ENCODE data around the gene NECAP2.
"Not testable (repeated sequence)": the region's sequence is repeated elsewhere in the genome, so short reads cannot be mapped to it uniquely, and the experiment has no call there.

The NECAP2 gene

DNA sequence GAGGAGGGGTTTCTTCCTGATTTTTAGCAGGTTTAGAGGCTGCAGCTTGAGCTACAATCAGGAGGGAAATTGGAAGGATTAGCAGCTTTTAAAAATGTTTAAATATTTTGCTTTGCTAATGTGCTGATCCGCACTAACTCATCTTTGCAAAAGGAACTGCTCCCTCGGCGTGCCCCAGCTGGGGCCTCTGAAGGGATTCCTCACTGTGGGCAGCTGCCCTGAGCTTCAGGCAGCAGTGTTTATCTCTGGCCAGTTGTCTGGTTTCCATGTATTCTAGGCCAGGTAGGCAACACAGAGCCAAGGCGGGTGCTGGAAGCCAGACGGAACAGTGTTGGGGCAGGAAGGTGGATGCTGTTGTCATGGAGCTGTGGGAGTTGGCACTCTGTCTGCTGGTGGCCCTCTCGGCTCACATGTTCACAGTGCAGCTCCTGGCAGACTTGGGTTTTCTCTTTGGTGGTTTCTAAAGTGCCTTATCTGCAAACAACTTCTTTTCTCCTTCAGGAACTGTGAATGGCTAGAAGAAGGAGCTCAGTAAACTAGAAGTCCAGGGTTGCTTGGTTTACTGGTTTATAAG lies 18.9 kb downstream of the NECAP2 start:
- no peak for DNase-seq (ENCODE audit: low read depth in 2 of 2)

GRCh38 chr1:16461681-16462080 lies 21.2 kb downstream of the NECAP2 start:
- DNase-seq (ENCODE audit: low read depth in 2 of 2), result no peak

DNA sequence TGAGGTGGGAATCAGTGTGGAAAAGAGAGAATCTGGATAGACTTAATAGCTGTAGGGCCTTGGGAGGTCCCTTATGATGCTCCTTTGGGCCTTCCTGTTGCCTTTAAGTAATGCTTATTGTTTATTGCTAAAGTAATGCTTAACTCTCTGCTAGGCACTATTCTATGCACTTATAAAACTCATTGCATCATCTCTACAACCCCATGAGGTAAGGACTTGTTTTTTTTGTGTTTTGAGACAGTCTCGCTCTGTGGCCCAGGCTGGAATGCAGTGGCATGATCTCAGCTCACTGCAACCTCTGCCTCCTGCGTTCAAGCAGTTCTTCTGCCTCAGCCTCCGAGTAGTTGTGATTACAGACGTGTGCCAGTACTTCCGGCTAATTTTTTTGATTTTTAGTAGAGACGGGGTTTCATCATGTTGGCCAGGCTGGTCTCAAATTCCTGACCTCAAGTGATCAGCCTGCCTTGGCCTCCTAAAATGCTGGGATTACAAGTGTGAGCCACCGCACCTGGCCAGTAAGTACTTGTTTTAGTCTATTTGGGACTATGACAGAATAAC lies 22.3 kb downstream of the NECAP2 start:
- DNase-seq (ENCODE audit: low read depth in 2 of 2), result no peak

GRCh38 chr1:16464917-16465625 lies 24.5 kb downstream of the NECAP2 start:
- no peak for DNase-seq (ENCODE audit: low read depth in 2 of 2)

- no peak for DNase-seq (ENCODE audit: low read depth in 2 of 2)
These were observed 28.0 kb downstream of the NECAP2 start for GRCh38 chr1:16468558-16468957.

- no peak for DNase-seq (ENCODE audit: low read depth in 2 of 2)
These were observed 33.8 kb downstream of the NECAP2 start for GRCh38 chr1:16474166-16474800.

- DNase-seq (ENCODE audit: low read depth in 2 of 2), result not testable (repeated sequence)
These were observed 34.4 kb downstream of the NECAP2 start for GRCh38 chr1:16474891-16475290.

GRCh38 chr1:16475771-16476770 lies 35.5 kb downstream of the NECAP2 start:
- DNase-seq (ENCODE audit: low read depth in 2 of 2), result not testable (repeated sequence)

- no peak for DNase-seq (ENCODE audit: low read depth in 2 of 2)
These were observed 37.6 kb downstream of the NECAP2 start for GRCh38 chr1:16478091-16478490.

GRCh38 chr1:16483146-16483545 lies 42.6 kb downstream of the NECAP2 start:
- not testable (repeated sequence) for DNase-seq (ENCODE audit: low read depth in 2 of 2)

DNA sequence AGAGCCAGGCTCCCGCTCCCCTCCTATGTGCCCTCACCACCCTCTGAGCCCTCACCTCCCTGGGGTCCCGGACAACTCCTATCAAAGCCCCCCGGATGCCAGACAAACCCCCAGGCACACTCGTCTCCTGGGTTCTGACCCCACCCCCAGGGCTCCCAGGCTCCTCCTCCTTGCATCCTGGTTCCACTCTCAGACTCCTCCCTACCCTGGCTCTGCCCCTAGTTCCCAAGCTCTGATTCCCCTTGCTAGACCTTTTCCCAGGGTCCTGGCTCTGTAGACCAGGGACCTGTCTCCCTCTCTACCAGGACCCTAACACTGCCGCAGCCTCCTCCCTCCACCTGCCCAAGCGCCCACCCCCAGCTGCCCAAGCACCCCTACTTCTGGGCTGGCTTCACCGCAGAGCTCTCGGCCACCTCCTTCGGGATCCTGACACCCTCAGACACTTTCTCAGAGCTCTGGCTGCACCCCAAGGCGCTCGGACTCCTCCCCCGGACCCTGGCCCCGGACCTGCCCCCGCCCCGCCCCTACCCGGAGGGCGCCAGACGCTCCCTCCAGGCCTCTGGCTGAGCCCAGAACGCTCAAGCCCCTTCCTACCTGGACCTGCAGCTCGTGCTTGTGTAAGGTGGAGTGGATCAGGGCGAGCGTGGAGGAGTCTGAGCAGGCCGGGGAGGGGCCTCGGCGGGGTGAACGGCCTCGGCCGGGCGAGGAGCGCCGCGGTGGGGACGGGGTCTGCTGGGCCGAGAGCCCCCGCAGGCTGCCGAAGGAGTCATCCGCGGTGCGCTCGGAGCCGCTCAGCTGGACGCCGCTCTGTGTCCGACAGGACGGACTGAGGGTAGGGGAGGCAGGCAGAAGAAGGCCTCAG lies 43.3 kb downstream of the NECAP2 start:
- DNase-seq (ENCODE audit: low read depth in 2 of 2), result not testable (repeated sequence)

- DNase-seq (ENCODE audit: low read depth in 2 of 2), result no peak
These were observed 43.9 kb downstream of the NECAP2 start for GRCh38 chr1:16484501-16484835.

- no peak for DNase-seq (ENCODE audit: low read depth in 2 of 2)
These were observed 44.4 kb downstream of the NECAP2 start for GRCh38 chr1:16484931-16485330.

DNA sequence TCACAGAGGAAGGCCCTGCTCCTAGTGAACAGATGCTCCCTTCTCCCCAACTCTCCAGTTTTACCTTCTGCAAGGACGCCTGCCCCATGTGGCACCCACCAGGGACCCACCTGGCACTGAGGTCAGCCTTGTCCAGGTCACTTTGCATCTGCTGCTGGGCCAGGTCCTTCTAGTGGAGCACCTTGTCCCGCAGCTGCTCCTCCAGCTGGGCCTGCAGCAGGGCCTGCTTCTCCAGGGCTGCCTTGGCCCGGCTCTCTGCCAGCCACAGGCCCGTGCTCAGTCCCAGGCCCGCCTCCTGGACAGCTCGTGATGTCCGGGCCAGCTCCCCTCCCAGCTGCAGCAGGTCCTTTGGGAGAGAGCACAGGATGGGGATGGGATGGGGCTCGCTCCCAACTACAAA lies 45.8 kb downstream of the NECAP2 start:
- DNase-seq (ENCODE audit: low read depth in 2 of 2), result not testable (repeated sequence)

GRCh38 chr1:16487011-16487410 lies 46.5 kb downstream of the NECAP2 start:
- DNase-seq (ENCODE audit: low read depth in 2 of 2), result not testable (repeated sequence)

DNA sequence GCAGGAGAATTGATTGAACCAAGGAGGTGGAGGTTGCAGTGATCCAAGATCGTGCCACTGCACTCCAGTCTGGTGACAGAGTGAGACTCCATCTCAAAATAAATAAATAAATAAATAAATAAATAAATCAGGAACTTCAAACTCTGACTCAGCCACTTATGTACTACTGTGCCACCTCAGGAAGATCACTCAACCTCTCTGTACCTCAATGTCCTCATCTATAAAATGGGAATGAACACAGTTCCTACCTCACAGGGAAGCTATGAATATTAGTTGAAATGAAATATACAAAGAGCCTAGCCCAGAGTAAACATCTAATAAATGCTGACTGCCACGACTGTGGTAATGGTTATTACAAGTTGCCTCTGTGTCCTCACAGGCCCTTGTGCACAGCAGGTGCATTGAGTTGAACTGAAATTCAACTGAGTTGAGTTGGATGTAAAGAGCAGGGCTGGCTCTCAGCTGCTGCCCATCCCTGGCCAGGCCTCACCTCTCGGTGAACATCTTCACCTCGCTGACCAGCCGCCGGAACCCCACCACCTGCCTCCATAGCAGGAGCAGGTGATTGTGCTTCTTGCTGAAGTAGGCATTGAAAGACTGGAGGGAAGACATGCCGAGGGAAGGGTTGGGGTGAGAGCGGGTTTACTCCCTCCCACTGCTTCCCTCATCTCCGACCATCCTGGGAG lies 48.8 kb downstream of the NECAP2 start:
- DNase-seq (ENCODE audit: low read depth in 2 of 2), result not testable (repeated sequence)

DNA sequence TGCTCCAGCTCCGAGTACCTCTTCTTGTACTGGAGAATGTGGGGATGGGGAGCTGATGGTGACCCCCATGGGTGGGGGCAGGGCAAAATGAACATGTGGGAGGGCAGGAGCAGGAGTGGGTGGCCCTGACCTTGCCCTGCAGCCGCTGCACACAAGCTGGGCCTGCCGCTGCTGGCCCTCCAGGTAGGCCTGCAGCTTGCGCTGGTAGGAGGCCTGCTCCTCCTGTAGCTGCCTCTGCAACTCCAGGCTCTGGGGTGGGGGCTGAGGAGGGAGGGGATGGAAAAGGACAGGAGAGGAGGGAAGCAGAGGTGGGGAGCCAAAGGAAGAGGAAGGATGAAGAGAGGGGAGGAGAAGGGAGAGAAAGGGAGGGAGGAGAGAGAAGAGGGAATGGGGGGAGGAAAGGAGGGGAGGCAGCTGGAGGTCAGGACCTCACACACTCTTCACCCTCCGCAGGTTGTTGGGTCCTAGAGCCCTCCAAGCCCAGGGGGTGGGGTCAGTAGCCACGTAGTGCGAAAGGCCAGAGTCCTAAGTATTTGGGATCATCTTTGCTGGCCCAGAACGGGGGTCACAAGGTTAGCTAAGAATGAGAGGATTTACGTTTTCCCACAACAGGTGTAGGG lies 50.6 kb downstream of the NECAP2 start:
- no peak for DNase-seq (ENCODE audit: low read depth in 2 of 2)

DNA sequence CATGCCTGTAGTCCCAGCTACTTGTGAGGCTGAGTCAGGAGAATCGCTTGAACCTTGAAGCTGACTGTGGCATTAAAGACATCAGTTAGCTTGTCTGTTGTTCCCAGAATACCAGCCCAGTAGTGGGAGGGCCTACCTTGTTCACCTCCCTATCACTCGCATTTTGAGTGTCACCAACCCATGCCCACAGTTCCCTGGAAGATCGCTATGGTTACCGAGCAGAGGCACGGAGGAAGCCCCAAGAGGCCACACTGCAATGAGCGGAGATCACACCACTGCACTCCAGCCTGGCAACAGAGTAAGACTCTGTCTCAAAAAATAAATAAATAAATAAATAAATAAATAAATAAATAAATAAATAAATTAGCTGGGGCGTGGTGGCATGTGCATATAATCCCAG lies 52.4 kb downstream of the NECAP2 start:
- DNase-seq (ENCODE audit: low read depth in 2 of 2), result not testable (repeated sequence)

- not testable (repeated sequence) for DNase-seq (ENCODE audit: low read depth in 2 of 2)
These were observed 53.2 kb downstream of the NECAP2 start for GRCh38 chr1:16493731-16494130.

DNA sequence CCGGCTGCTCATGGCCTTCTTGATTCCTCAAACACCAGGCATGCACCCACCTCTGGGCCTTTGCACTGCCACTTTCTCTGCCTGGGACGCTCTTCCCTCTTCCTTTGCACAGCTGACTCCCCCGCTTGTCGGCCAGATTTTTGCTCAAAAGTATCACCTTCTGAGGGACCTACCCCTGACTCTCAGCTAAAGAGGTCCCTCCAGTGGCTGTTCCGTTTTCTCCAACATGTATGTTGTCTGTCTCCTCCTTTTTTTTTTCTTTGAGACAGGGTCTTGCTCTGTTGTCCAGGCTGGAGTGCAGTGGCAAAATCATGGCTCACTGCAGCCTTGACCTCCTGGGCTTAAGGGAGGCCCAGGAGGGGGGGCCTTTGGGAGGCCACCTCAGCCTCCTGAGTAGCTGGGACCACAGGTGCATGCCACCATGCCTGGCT lies 57.0 kb downstream of the NECAP2 start:
- not testable (repeated sequence) for DNase-seq (ENCODE audit: low read depth in 2 of 2)
